T-helper 17 cell (primary cell): Measurements from ENCODE around the gene GPR156. TPM values are rescaled to one million over a fixed set of nuclear protein-coding genes. Genes with fewer than 3 reads are reported as not detected.

Experiments used
- ATAC-seq: fragments of 150-1000 bp; cut with Tn5 transposase; 2 replicates; pipeline ENCODE4 v1.10.0; 2021; ENCODE audit warnings: mild to moderate bottlenecking, moderate library complexity
- DNase-seq, 3 donors: peaks; one replicate each; pipeline versions ENCODE4 v3.0.0 to v3.0.0-alpha.2; 2020 to 2021
- H3K9me3 ChIP-seq: one replicate; pipeline ENCODE4 v1.7.0; 2013; ENCODE audit warnings: low read length, mild to moderate bottlenecking; ENCODE audit not compliant: control insufficient read depth, poor library complexity, severe bottlenecking
- H3K27ac Mint-ChIP-seq: one replicate; pipeline ENCODE4 v1.8.0; 2022; ENCODE audit warnings: mild to moderate bottlenecking, moderate library complexity, mixed read lengths
- H3K27me3 Mint-ChIP-seq: one replicate; pipeline ENCODE4 v1.8.0; 2022; ENCODE audit warnings: mixed read lengths
- H3K36me3 Mint-ChIP-seq: one replicate; pipeline ENCODE4 v1.8.0; 2022; ENCODE audit warnings: low read depth, mixed read lengths
- H3K4me1 Mint-ChIP-seq: one replicate; pipeline ENCODE4 v1.8.0; 2022; ENCODE audit warnings: mild to moderate bottlenecking, mixed read lengths
- H3K4me3 Mint-ChIP-seq: one replicate; pipeline ENCODE4 v1.8.0; 2022; ENCODE audit warnings: mild to moderate bottlenecking, moderate library complexity, mixed read lengths
- total RNA-seq, 4 donors: library from RNA in 2 of 4; stranded (reverse) in 2 of 4; gene quantifications; one replicate each; pipeline ENCODE4 v1.2.3 and lab custom pipeline; 2022 to 2026

The GPR156 gene
- total RNA-seq, 2 donors from 2014 or later: 0.10 to 0.50 TPM

DNA sequence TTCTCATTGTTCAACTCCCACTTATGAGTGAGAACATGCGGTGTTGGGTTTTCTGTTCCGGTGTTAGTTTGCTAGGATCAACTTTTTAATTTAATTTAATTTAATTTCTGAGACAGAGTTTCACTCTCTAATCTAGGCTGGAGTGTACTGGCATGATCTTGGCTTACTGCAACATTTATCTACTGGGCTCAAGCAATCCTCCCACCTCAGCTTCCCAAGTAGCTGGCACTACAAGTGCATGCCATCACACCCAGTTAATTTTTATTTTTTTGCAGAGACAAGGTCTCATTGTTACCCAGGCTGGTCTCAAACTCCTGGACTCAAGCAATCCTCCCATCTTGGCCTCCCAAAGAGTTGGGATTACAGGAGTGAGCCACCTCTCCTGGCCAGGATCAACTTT, 82.7 kb downstream of the GPR156 start:
- no peaks in the 10 kb centered on the region for H3K27me3 Mint-ChIP-seq
- no peaks in the 10 kb centered on the region for H3K4me1 Mint-ChIP-seq
- H3K4me3 Mint-ChIP-seq: no peak overlapping the region
- H3K36me3 Mint-ChIP-seq: no peaks in the 10 kb centered on the region
- DNase-seq (no peak), ATAC-seq (no peak)
- no peak overlapping the region for H3K27ac Mint-ChIP-seq
- H3K9me3 ChIP-seq: no peaks in the 10 kb centered on the region

GRCh38 chr3:120200493-120201235, 84.4 kb downstream of the GPR156 start:
- H3K27me3 Mint-ChIP-seq: no peaks in the 10 kb centered on the region
- H3K27ac Mint-ChIP-seq: no peak overlapping the region
- DNase-seq (no peak), ATAC-seq (no peak)
- H3K9me3 ChIP-seq: no peaks in the 10 kb centered on the region
- H3K4me3 Mint-ChIP-seq: no peak overlapping the region
- H3K4me1 Mint-ChIP-seq: no peaks in the 10 kb centered on the region
- no peaks in the 10 kb centered on the region for H3K36me3 Mint-ChIP-seq

- no peaks in the 10 kb centered on the region for H3K9me3 ChIP-seq
- Mint-ChIP-seq H3K4me3 (no peak overlapping the region), H3K27me3 (no peaks in the 10 kb centered on the region), H3K36me3 (no peaks in the 10 kb centered on the region), H3K27ac (no peak overlapping the region), H3K4me1 (no peaks in the 10 kb centered on the region)
- DNase-seq: no peak
- no peak for ATAC-seq
These were observed 86.6 kb downstream of the GPR156 start for GRCh38 chr3:120198305-120198878.

DNA sequence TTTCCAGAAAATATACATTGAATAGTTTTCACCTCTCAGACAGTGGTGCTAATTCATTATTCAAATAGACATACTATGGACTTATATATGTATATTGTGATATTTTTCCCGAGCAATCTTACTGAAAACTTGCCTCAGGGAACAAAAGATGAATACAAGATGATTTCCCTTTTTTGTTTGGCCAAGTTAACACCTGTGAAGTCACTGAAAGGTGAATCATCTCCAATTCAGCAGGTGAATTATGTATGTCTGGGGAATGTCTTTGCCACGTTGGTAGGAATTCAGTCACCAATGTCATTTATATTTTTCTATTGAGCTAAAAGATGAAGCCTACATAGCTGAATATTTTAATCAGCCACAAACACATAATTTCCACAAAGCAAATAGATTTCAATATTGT, 88.2 kb downstream of the GPR156 start:
- no peaks in the 10 kb centered on the region for H3K36me3 Mint-ChIP-seq
- ATAC-seq: no peak

GRCh38 chr3:120196333-120196732, 88.7 kb downstream of the GPR156 start:
- no peak for DNase-seq
- no peak for ATAC-seq
- Mint-ChIP-seq H3K27me3 (no peaks in the 10 kb centered on the region), H3K4me3 (no peak overlapping the region), H3K4me1 (peaks cover 2% of the 10 kb centered on the region), H3K36me3 (no peaks in the 10 kb centered on the region), H3K27ac (no peak overlapping the region)
- no peaks in the 10 kb centered on the region for H3K9me3 ChIP-seq

More for the DNA sequence above, 88.2 kb downstream of the GPR156 start:
- Mint-ChIP-seq H3K27me3 (no peaks in the 10 kb centered on the region), H3K4me3 (no peak overlapping the region), H3K4me1 (no peaks in the 10 kb centered on the region), H3K27ac (no peak overlapping the region)
- H3K9me3 ChIP-seq: no peaks in the 10 kb centered on the region
- DNase-seq: no peak

- ATAC-seq (no peak), DNase-seq (no peak)
- no peak overlapping the region for H3K4me3 Mint-ChIP-seq
- H3K36me3 Mint-ChIP-seq: no peaks in the 10 kb centered on the region
- H3K27ac Mint-ChIP-seq: no peak overlapping the region
- H3K27me3 Mint-ChIP-seq: no peaks in the 10 kb centered on the region
- peaks cover 2% of the 10 kb centered on the region for H3K4me1 Mint-ChIP-seq
- no peaks in the 10 kb centered on the region for H3K9me3 ChIP-seq
These were observed 91.5 kb downstream of the GPR156 start for GRCh38 chr3:120193554-120193953.

DNA sequence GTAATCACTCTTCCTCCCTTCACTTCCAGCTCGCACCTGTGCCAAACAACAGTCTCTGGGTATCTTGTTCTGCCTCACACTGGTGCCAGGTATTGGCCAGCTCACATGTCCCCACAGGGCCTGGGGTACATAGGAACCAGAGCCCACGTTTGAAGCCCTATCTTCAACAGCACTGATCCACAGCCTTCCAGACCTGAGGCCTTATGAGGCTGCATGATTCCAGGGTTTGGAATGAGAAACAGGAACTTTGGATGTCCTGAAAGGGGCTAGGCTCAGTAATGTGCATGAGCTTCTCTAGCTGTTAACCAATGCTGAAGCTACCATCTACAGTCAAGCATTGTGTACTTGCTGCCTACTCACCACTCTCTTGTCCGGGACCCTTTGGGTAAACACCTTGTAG, 92.4 kb downstream of the GPR156 start:
- no peak overlapping the region for H3K27ac Mint-ChIP-seq
- peaks cover 2% of the 10 kb centered on the region for H3K4me1 Mint-ChIP-seq
- no peaks in the 10 kb centered on the region for H3K27me3 Mint-ChIP-seq
- H3K36me3 Mint-ChIP-seq: no peaks in the 10 kb centered on the region
- no peaks in the 10 kb centered on the region for H3K9me3 ChIP-seq
- ATAC-seq (no peak), DNase-seq (no peak)
- H3K4me3 Mint-ChIP-seq: no peak overlapping the region

DNA sequence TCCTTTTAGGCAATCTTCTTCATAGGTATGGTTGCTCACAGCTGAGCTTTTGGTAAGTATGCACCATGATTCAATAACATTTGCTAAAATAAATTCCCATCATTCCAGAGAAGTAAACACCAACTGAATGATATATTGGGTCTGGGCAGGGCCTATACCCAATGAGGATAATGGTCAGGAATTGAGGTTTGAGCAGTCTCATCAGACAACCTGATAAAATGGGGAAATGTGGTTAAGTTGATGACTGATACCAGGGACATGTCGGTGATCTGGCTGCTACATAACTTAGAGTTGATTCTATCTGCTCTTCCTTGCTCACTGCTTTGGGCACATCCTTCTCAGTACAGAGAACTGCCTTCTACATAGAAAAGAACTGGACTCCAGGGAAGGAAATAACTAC, 92.9 kb downstream of the GPR156 start:
- ATAC-seq (no peak), DNase-seq (no peak)
- H3K9me3 ChIP-seq: no peaks in the 10 kb centered on the region
- H3K4me3 Mint-ChIP-seq: no peak overlapping the region
- no peaks in the 10 kb centered on the region for H3K27me3 Mint-ChIP-seq
- H3K36me3 Mint-ChIP-seq: no peaks in the 10 kb centered on the region
- peaks cover 2% of the 10 kb centered on the region for H3K4me1 Mint-ChIP-seq
- no peak overlapping the region for H3K27ac Mint-ChIP-seq

GRCh38 chr3:120182613-120183511, 102.2 kb downstream of the GPR156 start:
- H3K27ac Mint-ChIP-seq: no peak overlapping the region
- ATAC-seq (no peak), DNase-seq (no peak)
- H3K9me3 ChIP-seq: no peaks in the 10 kb centered on the region
- H3K36me3 Mint-ChIP-seq: no peaks in the 10 kb centered on the region
- peaks cover 39% of the 10 kb centered on the region for H3K27me3 Mint-ChIP-seq
- no peak overlapping the region for H3K4me3 Mint-ChIP-seq
- peaks cover 2% of the 10 kb centered on the region for H3K4me1 Mint-ChIP-seq

GRCh38 chr3:120181632-120182031, 103.4 kb downstream of the GPR156 start:
- DNase-seq: no peak
- no peaks in the 10 kb centered on the region for H3K36me3 Mint-ChIP-seq
- peaks cover 2% of the 10 kb centered on the region for H3K4me1 Mint-ChIP-seq
- H3K9me3 ChIP-seq: no peaks in the 10 kb centered on the region
- no peak for ATAC-seq
- no peak overlapping the region for H3K4me3 Mint-ChIP-seq
- H3K27me3 Mint-ChIP-seq: peaks cover 47% of the 10 kb centered on the region
- H3K27ac Mint-ChIP-seq: no peak overlapping the region

DNA sequence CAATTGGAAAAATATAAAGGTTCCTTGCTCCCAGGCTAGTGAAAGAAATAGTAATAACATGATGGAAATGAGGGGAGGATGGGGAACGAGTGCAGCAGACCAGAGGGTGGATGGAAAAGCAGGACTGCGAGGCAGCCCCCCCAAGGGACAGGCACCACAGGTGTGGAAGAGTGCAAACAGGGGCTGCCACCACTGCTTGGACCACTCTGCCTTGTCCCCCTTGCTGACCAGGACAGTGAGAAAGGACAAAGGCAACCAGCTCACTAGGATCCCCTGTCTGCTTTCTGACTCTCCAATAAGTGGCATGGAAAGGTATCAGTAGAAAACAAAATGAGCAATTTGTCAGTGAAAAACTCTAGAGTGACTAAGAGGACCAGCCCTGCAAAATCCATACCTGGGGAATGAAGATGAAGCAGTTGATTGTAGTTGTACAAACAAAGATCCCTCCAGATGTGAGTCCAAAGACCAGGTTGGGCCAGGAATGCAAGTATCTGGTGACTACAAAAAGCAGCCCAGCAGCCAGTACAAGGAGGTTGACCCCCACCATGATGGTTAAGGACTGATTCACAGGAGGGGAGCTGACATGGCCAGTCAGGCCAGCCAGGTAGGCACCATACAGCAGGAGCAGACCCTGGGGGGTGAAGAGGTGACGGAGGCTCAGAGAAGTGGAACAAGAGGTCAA, 104.2 kb downstream of the GPR156 start:
- ATAC-seq (no peak), DNase-seq (no peak)
- Mint-ChIP-seq H3K36me3 (no peaks in the 10 kb centered on the region), H3K27me3 (peaks cover 40% of the 10 kb centered on the region), H3K4me1 (peaks cover 2% of the 10 kb centered on the region), H3K27ac (no peak overlapping the region), H3K4me3 (no peak overlapping the region)
- H3K9me3 ChIP-seq: no peaks in the 10 kb centered on the region

DNA sequence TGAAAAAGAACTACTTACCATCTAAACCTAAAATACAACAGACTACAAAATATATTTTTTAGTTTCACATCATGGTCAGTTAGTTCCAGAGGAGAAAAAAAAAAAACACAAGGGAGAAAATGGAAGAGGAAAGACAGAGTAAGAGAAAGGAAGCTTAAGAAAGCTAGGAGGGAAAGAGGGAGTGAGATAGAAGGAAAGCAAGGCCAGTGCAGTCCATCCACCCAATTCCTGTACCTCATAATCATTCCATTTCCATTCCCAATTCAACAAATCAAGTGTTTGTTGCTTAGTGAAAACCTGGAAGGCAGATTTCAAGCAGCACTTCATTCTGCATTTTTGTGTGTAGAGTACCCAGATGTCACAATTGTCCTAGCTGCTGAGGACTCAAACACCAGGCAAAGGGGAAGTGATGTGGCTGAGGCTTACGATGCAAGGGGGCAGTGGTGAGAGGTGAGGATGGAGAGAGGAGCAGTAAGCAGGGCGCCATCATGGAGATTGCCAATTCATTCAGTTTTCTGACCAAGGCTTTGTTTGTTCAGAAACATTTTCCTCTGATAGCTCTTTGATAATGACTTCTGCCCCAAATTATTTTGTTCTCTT, 107.2 kb downstream of the GPR156 start:
- no peak overlapping the region for H3K4me3 Mint-ChIP-seq
- peaks cover 24% of the 10 kb centered on the region for H3K27me3 Mint-ChIP-seq
- DNase-seq (no peak), ATAC-seq (no peak)
- peaks cover 2% of the 10 kb centered on the region for H3K4me1 Mint-ChIP-seq
- H3K36me3 Mint-ChIP-seq: no peaks in the 10 kb centered on the region
- no peak overlapping the region for H3K27ac Mint-ChIP-seq
- H3K9me3 ChIP-seq: no peaks in the 10 kb centered on the region

DNA sequence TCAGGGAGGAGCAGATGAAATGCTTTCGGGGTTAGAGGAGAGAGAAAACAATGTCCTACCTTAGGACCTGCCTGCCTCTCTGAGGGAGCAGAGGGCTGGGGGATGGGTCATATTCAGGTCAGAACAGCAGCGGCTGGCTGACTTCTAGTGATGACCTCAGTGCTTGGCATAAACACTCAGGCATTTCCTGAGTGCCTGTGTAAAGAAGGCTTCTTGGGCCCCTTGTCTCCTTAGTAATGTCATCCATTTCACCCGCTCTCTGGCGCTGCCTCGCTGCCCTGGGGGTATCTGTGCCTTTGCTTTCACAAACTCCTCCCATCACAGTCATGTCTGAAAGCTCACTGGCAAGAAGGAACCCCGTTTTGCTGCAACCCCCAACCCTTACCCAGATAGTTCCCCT, 107.9 kb downstream of the GPR156 start:
- no peaks in the 10 kb centered on the region for H3K9me3 ChIP-seq
- ATAC-seq (no peak), DNase-seq (no peak)
- H3K4me1 Mint-ChIP-seq: peaks cover 2% of the 10 kb centered on the region
- H3K27me3 Mint-ChIP-seq: peaks cover 26% of the 10 kb centered on the region
- no peaks in the 10 kb centered on the region for H3K36me3 Mint-ChIP-seq
- no peak overlapping the region for H3K4me3 Mint-ChIP-seq
- H3K27ac Mint-ChIP-seq: no peak overlapping the region
